HEK293 (cell line): ENCODE results near the gene ERGIC1.

Source experiments
- BCL11A ChIP-seq: fragments of 450-650 bp; formaldehyde crosslinking; IDR thresholded peaks from 2 replicates; pipeline ENCODE4 v1.5.1; 2016; ENCODE audit warnings: low read depth, missing biosample characterization, missing genetic modification characterization
- BCL11B ChIP-seq: fragments of 450-650 bp; formaldehyde crosslinking; IDR thresholded peaks from 2 replicates; pipeline ENCODE4 v1.5.1; 2016; ENCODE audit warnings: low read depth, missing biosample characterization, missing genetic modification characterization
- ZFP69B ChIP-seq: fragments of 450-650 bp; formaldehyde crosslinking; IDR thresholded peaks from 2 replicates; pipeline ENCODE4 v1.5.1; 2016; ENCODE audit warnings: missing biosample characterization, missing genetic modification characterization
- ZNF473 ChIP-seq: fragments of 450-650 bp; formaldehyde crosslinking; IDR thresholded peaks from 2 replicates; pipeline ENCODE4 v1.5.1; 2017; ENCODE audit warnings: missing biosample characterization, missing genetic modification characterization
- TF ChIP-seq, protein P1 (sequence below): fragments of 450-650 bp; formaldehyde crosslinking; IDR thresholded peaks from 2 replicates; pipeline ENCODE4 v1.5.1; 2016; ENCODE audit warnings: missing biosample characterization, missing genetic modification characterization

DNA sequence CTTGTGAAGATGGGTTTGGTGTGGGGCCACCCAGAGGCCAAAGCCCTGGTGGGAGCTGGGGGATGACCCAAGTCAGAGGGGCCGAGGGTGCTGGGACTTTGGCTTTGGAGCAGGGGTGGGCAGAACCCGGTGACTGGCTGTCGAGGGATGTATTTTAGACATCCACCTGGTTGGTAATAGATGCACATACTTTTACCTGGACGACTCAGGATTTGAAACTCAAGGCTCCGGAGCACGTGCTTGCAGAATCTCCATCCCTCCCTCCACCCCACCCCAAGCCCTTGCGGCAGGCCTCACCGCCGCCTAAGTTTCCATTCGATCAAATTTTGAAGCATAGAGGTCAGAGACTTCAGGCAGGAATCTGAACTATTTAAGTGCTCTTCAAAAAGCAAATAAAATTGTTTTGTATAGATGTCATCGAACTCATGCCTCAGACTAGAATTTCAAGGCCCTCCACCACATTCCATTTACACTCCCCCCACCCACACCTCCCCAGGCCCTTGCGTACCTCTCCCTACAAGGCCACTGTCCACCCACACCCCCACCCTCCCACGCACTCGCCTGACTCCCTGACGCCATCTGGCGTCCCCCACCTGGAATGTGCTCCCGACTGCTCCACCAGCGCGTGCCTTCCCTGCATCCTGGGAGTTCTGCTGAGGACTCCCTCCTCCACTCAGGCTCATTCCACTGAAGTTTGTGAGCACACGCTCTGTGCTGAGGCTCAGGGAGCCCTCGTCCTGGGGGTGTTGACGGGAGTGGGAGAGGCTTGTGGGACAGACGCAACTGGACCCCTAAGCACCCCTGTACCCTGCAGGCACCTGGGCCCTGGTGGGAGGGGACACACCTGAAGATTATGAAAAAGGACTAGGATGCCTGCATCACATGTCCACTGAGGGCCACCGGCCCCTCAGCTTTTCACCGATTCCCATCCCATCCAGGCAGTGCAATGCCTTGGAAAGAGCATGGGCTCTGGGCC is 68.7 kb downstream of the ERGIC1 start:
- TF ChIP-seq, protein P1, sequence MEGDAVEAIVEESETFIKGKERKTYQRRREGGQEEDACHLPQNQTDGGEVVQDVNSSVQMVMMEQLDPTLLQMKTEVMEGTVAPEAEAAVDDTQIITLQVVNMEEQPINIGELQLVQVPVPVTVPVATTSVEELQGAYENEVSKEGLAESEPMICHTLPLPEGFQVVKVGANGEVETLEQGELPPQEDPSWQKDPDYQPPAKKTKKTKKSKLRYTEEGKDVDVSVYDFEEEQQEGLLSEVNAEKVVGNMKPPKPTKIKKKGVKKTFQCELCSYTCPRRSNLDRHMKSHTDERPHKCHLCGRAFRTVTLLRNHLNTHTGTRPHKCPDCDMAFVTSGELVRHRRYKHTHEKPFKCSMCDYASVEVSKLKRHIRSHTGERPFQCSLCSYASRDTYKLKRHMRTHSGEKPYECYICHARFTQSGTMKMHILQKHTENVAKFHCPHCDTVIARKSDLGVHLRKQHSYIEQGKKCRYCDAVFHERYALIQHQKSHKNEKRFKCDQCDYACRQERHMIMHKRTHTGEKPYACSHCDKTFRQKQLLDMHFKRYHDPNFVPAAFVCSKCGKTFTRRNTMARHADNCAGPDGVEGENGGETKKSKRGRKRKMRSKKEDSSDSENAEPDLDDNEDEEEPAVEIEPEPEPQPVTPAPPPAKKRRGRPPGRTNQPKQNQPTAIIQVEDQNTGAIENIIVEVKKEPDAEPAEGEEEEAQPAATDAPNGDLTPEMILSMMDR (tag by site-specific recombination), result peak; percentile 40
- TF ChIP-seq BCL11A (tag by site-specific recombination) (no peak), BCL11B (tag by site-specific recombination) (no peak), ZNF473 (tag by site-specific recombination) (no peak), ZFP69B (tag by site-specific recombination) (no peak; the same call in 1 of the 2 replicates)
